SJSA1 (cell line): ENCODE results near the gene CACFD1. TPM values are rescaled to one million over a fixed set of nuclear protein-coding genes. Genes with fewer than 3 reads are reported as not detected.

ENCODE experiments used
- DNase-seq, 2 experiments: peaks; one replicate each; pipeline ENCODE4 v3.0.0-alpha.2; 2015 to 2020; ENCODE audit warnings: low spot score in 2 of 2, low read depth in 1 of 2
- H3K27ac ChIP-seq: fragments of 250-450 bp; sonication (Bioruptor Pico); 2 replicates; pipeline ENCODE4 v1.5.1; 2020; ENCODE audit warnings: mild to moderate bottlenecking, moderate library complexity
- H3K27me3 ChIP-seq: fragments of 250-450 bp; sonication (Bioruptor Pico); replicated peaks from 2 replicates; pipeline ENCODE4 v1.5.1; 2020; ENCODE audit warnings: mild to moderate bottlenecking, moderate library complexity
- H3K36me3 ChIP-seq: fragments of 250-450 bp; sonication (Bioruptor Pico); 2 replicates; pipeline ENCODE4 v1.5.1; 2020; ENCODE audit warnings: mild to moderate bottlenecking
- H3K4me1 ChIP-seq: fragments of 250-450 bp; sonication (Bioruptor Pico); replicated peaks from 2 replicates; pipeline ENCODE4 v1.6.1; 2021; ENCODE audit warnings: mild to moderate bottlenecking
- H3K4me3 ChIP-seq: fragments of 250-450 bp; sonication (Bioruptor Pico); 2 replicates; pipeline ENCODE4 v1.5.1; 2020; ENCODE audit warnings: mild to moderate bottlenecking
- H3K9me3 ChIP-seq: fragments of 250-450 bp; sonication (Bioruptor Pico); replicated peaks from 2 replicates; pipeline ENCODE4 v1.5.1; 2020; ENCODE audit warnings: mild to moderate bottlenecking
- total RNA-seq: library from RNA; depleted of rRNA; stranded (reverse); fragments of >200 nt; shearing (Covaris generic); gene quantifications from 2 replicates; pipeline ENCODE4 v1.2.3, GENCODE V29; 2014

Gene CACFD1
- total RNA-seq, 1 experiment from 2014 or later, result 2.9 TPM

- DNase-seq, result no peak
- Histone ChIP-seq H3K27me3 (no peaks in the 10 kb centered on the region), H3K4me1 (no peaks in the 10 kb centered on the region), H3K36me3 (no peaks in the 10 kb centered on the region), H3K4me3 (no peak overlapping the region), H3K9me3 (no peaks in the 10 kb centered on the region), H3K27ac (no peak overlapping the region)
These were observed 30.6 kb upstream of the CACFD1 start for GRCh38 chr9:133429214-133429613.

- no peaks in the 10 kb centered on the region for H3K4me1 ChIP-seq
- H3K27ac ChIP-seq, result no peak overlapping the region
- H3K36me3 ChIP-seq, result no peaks in the 10 kb centered on the region
- no peaks in the 10 kb centered on the region for H3K27me3 ChIP-seq
- H3K4me3 ChIP-seq, result no peak overlapping the region
- H3K9me3 ChIP-seq, result no peaks in the 10 kb centered on the region
- DNase-seq, result no peak
These were observed 30.1 kb upstream of the CACFD1 start for GRCh38 chr9:133429641-133430161.

- Histone ChIP-seq H3K4me3 (no peak overlapping the region), H3K27me3 (no peaks in the 10 kb centered on the region), H3K4me1 (no peaks in the 10 kb centered on the region), H3K9me3 (no peaks in the 10 kb centered on the region), H3K27ac (no peak overlapping the region), H3K36me3 (no peaks in the 10 kb centered on the region)
- no peak for DNase-seq
These were observed 29.5 kb upstream of the CACFD1 start for GRCh38 chr9:133430244-133430643.

GRCh38 chr9:133433351-133433843 lies 26.4 kb upstream of the CACFD1 start:
- Histone ChIP-seq H3K4me3 (no peak overlapping the region), H3K9me3 (no peaks in the 10 kb centered on the region), H3K27ac (no peak overlapping the region), H3K27me3 (no peaks in the 10 kb centered on the region), H3K36me3 (no peaks in the 10 kb centered on the region), H3K4me1 (no peaks in the 10 kb centered on the region)
- DNase-seq, result no peak

GRCh38 chr9:133436681-133437080 lies 23.1 kb upstream of the CACFD1 start:
- no peak overlapping the region for H3K4me3 ChIP-seq
- H3K27ac ChIP-seq, result no peak overlapping the region
- no peaks in the 10 kb centered on the region for H3K36me3 ChIP-seq
- no peaks in the 10 kb centered on the region for H3K4me1 ChIP-seq
- H3K9me3 ChIP-seq, result no peaks in the 10 kb centered on the region
- no peaks in the 10 kb centered on the region for H3K27me3 ChIP-seq
- DNase-seq, result no peak

GRCh38 chr9:133437753-133438531 lies 21.8 kb upstream of the CACFD1 start:
- H3K27ac ChIP-seq, result no peak overlapping the region
- H3K36me3 ChIP-seq, result no peaks in the 10 kb centered on the region
- DNase-seq, result no peak
- no peaks in the 10 kb centered on the region for H3K27me3 ChIP-seq
- no peaks in the 10 kb centered on the region for H3K9me3 ChIP-seq
- H3K4me1 ChIP-seq, result no peaks in the 10 kb centered on the region
- no peak overlapping the region for H3K4me3 ChIP-seq

GRCh38 chr9:133439337-133439736 lies 20.4 kb upstream of the CACFD1 start:
- Histone ChIP-seq H3K4me3 (no peak overlapping the region), H3K9me3 (no peaks in the 10 kb centered on the region)
- no peak for DNase-seq

GRCh38 chr9:133440874-133441273 lies 18.9 kb upstream of the CACFD1 start:
- Histone ChIP-seq H3K4me1 (no peaks in the 10 kb centered on the region), H3K9me3 (no peaks in the 10 kb centered on the region), H3K27ac (no peak overlapping the region), H3K4me3 (no peak overlapping the region), H3K36me3 (no peaks in the 10 kb centered on the region), H3K27me3 (no peaks in the 10 kb centered on the region)
- no peak for DNase-seq

More at GRCh38 chr9:133439337-133439736, 20.4 kb upstream of the CACFD1 start:
- no peaks in the 10 kb centered on the region for H3K27me3 ChIP-seq
- H3K4me1 ChIP-seq, result no peaks in the 10 kb centered on the region
- H3K27ac ChIP-seq, result no peak overlapping the region
- no peaks in the 10 kb centered on the region for H3K36me3 ChIP-seq

- no peak for DNase-seq
- no peak overlapping the region for H3K27ac ChIP-seq
- no peaks in the 10 kb centered on the region for H3K36me3 ChIP-seq
- H3K27me3 ChIP-seq, result 0 out of 2 replicates have a peak, but pooled peaks cover 5% of the 10 kb centered on the region
- no peaks in the 10 kb centered on the region for H3K9me3 ChIP-seq
- H3K4me3 ChIP-seq, result no peak overlapping the region
- no peaks in the 10 kb centered on the region for H3K4me1 ChIP-seq
These were observed 18.2 kb upstream of the CACFD1 start for GRCh38 chr9:133441571-133441970.

- no peak overlapping the region for H3K4me3 ChIP-seq
- DNase-seq, result no peak
- H3K27ac ChIP-seq, result no peak overlapping the region
- no peaks in the 10 kb centered on the region for H3K4me1 ChIP-seq
- 0 out of 2 replicates have a peak, but pooled peaks cover 5% of the 10 kb centered on the region for H3K27me3 ChIP-seq
- H3K9me3 ChIP-seq, result no peaks in the 10 kb centered on the region
- no peaks in the 10 kb centered on the region for H3K36me3 ChIP-seq
These were observed 16.5 kb upstream of the CACFD1 start for GRCh38 chr9:133443248-133443647.

GRCh38 chr9:133443982-133444381 lies 15.8 kb upstream of the CACFD1 start:
- Histone ChIP-seq H3K27me3 (0 out of 2 replicates have a peak, but pooled peaks cover 5% of the 10 kb centered on the region), H3K4me1 (no peaks in the 10 kb centered on the region), H3K9me3 (no peaks in the 10 kb centered on the region), H3K27ac (no peak overlapping the region), H3K36me3 (no peaks in the 10 kb centered on the region), H3K4me3 (no peak overlapping the region)
- DNase-seq, result no peak

GRCh38 chr9:133445293-133445969 lies 14.3 kb upstream of the CACFD1 start:
- Histone ChIP-seq H3K27me3 (0 out of 2 replicates have a peak, but pooled peaks cover 5% of the 10 kb centered on the region), H3K4me3 (no peak overlapping the region), H3K27ac (no peak overlapping the region), H3K4me1 (no peaks in the 10 kb centered on the region), H3K9me3 (no peaks in the 10 kb centered on the region), H3K36me3 (no peaks in the 10 kb centered on the region)
- no peak for DNase-seq

- H3K36me3 ChIP-seq, result no peaks in the 10 kb centered on the region
- no peak overlapping the region for H3K4me3 ChIP-seq
- H3K9me3 ChIP-seq, result no peaks in the 10 kb centered on the region
- no peak for DNase-seq
- H3K27ac ChIP-seq, result no peak overlapping the region
- no peaks in the 10 kb centered on the region for H3K4me1 ChIP-seq
- H3K27me3 ChIP-seq, result 0 out of 2 replicates have a peak, but pooled peaks cover 5% of the 10 kb centered on the region
These were observed 11.2 kb upstream of the CACFD1 start for GRCh38 chr9:133448487-133448972.

GRCh38 chr9:133449760-133450159 lies 10.0 kb upstream of the CACFD1 start:
- Histone ChIP-seq H3K27ac (no peak overlapping the region), H3K36me3 (no peaks in the 10 kb centered on the region), H3K9me3 (no peaks in the 10 kb centered on the region), H3K4me1 (no peaks in the 10 kb centered on the region), H3K4me3 (no peak overlapping the region), H3K27me3 (0 out of 2 replicates have a peak, but pooled peaks cover 5% of the 10 kb centered on the region)
- no peak for DNase-seq
